Activated B cell treated with CpG ODN at 0.5 μM for 24 hours (primary cell): ENCODE results near the gene CREBL2. TPM values are rescaled to one million over a fixed set of nuclear protein-coding genes. Genes with fewer than 3 reads are reported as not detected.

Source experiments
- ATAC-seq: fragments of 200-7000 bp; cut with Tn5 transposase; one replicate; pipeline ENCODE4 v1.10.0; 2021; ENCODE audit warnings: low read depth, mild to moderate bottlenecking, moderate library complexity
- CTCF ChIA-PET: fragments of 350-600 bp; sonication (Branson Sonifier 250); formaldehyde crosslinking; loops from one replicate; lab custom pipeline; 2021; ENCODE audit warnings: antibody characterized with exemption; lab: Charles Lee
- POLR2A ChIA-PET: fragments of 350-600 bp; sonication (Branson Sonifier 250); formaldehyde crosslinking; loops from one replicate; lab custom pipeline; 2021; ENCODE audit warnings: antibody characterized with exemption; lab: Charles Lee
- DNase-seq: peaks from one replicate; pipeline ENCODE4 v3.0.0; 2022
- H3K27ac Mint-ChIP-seq: one replicate; pipeline ENCODE4 v1.8.0; 2020; ENCODE audit warnings: mixed read lengths
- H3K27me3 Mint-ChIP-seq: one replicate; pipeline ENCODE4 v1.8.0; 2021; ENCODE audit warnings: mixed read lengths
- H3K36me3 Mint-ChIP-seq: one replicate; pipeline ENCODE4 v1.8.0; 2021; ENCODE audit warnings: low read depth, mixed read lengths
- H3K4me1 Mint-ChIP-seq: one replicate; pipeline ENCODE4 v1.8.0; 2021; ENCODE audit warnings: mixed read lengths
- H3K4me3 Mint-ChIP-seq: one replicate; pipeline ENCODE4 v1.8.0; 2020; ENCODE audit warnings: mild to moderate bottlenecking, mixed read lengths
- H3K9me3 Mint-ChIP-seq: one replicate; pipeline ENCODE4 v1.8.0; 2020; ENCODE audit warnings: mixed read lengths
- CTCF ChIP-seq: fragments of 200-600 bp; IDR thresholded peaks from one replicate; pipeline ENCODE4 v1.8.0; 2022; ENCODE audit warnings: antibody characterized with exemption, mild to moderate bottlenecking
- intact Hi-C: fragments of 100-400 bp; cut with micrococcal nuclease; formaldehyde crosslinking; loops from one replicate; pipeline ENCODE4 v1.15.1; 2024
- total RNA-seq: library from RNA; stranded (reverse); gene quantifications from 2 replicates; pipeline ENCODE4 v1.2.3, GENCODE V29; 2022

The CREBL2 gene
- total RNA-seq, 1 donor from 2014 or later: 10.1 TPM

DNA sequence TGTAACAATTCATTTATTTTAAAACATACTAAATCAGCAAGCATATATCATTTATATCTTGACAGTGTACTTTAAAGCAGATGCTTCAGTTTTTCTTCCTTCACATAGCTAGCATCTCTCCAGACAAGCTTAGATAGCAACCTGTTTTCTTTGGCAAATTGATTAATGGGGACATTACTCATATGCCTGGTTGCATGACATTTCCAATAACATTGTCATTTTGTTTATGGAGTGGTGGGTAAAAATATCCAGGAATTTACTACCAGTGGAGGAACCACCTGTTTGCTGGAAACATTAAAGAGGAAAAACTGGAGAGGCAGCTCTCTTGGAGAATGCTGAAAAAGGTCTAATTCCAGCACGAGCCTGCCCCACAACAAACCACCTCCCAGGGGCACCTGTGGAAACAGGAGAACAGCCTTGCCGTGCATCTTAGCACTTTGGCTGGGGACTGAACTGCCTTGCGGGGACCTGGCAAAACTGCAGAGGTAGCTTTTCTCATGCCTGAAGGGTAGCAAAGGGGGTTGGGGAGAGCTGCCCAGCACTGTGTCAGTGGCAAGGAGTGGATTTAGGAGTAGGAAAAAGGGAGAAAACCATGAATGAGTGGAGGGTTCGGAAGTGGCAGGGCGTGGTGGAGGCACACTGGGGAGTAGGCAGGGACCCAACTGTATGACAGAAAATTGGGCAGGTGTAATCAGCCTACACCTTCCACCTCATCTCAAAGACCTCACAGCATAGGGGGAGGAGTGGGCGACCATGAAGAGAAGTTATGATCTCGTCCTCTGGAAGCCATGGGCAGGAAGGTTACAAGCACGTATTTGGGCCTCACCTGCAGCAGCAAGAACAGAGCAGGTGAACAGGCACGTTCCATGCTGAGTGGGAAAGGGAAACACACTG is 11.7 kb upstream of the CREBL2 start:
- no peak overlapping the region for H3K4me3 Mint-ChIP-seq
- H3K9me3 Mint-ChIP-seq: peaks cover 2% of the 10 kb centered on the region
- no peaks in the 10 kb centered on the region for H3K4me1 Mint-ChIP-seq
- ATAC-seq (no peak), DNase-seq (no peak)
- H3K27me3 Mint-ChIP-seq: peaks cover 5% of the 10 kb centered on the region
- no peaks in the 10 kb centered on the region for H3K36me3 Mint-ChIP-seq
- no peak overlapping the region for H3K27ac Mint-ChIP-seq
- ChIA-PET CTCF (no interaction called here), POLR2A (interaction anchor here (0.7 kb wide), 1 partner anchor 11 kb away, joined by 3 read pairs; no protein-coding TSS in a partner anchor)
- no peak for TF ChIP-seq CTCF
- intact Hi-C loops: no loop called here

DNA sequence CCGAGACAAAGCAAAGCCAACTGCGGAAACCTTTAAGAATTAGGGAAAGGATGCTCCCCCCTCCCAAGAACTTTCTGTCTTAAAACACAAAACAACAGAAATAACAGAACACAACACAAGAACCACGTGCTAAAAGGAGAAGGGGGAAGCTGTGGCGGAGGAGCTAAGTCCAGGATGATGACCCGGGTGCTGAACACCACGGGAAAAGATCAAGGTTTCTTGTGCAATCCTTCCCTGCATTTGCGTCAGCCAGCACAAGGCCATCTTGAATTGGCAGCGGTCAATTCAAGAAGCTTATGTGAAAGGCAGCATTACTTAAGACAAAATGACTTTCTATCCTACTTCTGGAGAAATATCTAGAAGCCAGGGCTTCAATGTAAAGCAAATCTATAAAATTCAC is 11.0 kb upstream of the CREBL2 start:
- H3K4me3 Mint-ChIP-seq: no peak overlapping the region
- no peak for ATAC-seq
- peaks cover 5% of the 10 kb centered on the region for H3K27me3 Mint-ChIP-seq
- H3K36me3 Mint-ChIP-seq: no peaks in the 10 kb centered on the region
- H3K9me3 Mint-ChIP-seq: peaks cover 2% of the 10 kb centered on the region
- ChIA-PET POLR2A (no interaction called here), CTCF (no interaction called here)
- no peak for DNase-seq
- TF ChIP-seq CTCF: no peak
- intact Hi-C loops: no loop called here
- H3K27ac Mint-ChIP-seq: no peak overlapping the region
- H3K4me1 Mint-ChIP-seq: no peaks in the 10 kb centered on the region

- ChIA-PET POLR2A (no interaction called here), CTCF (no interaction called here)
- intact Hi-C loops: no loop called here
- TF ChIP-seq CTCF: no peak
- H3K9me3 Mint-ChIP-seq: no peaks in the 10 kb centered on the region
- H3K4me1 Mint-ChIP-seq: peaks cover 3% of the 10 kb centered on the region
- H3K36me3 Mint-ChIP-seq: no peaks in the 10 kb centered on the region
- no peak overlapping the region for H3K27ac Mint-ChIP-seq
- no peak for DNase-seq
- ATAC-seq: no peak
- no peak overlapping the region for H3K4me3 Mint-ChIP-seq
- H3K27me3 Mint-ChIP-seq: peaks cover 2% of the 10 kb centered on the region
Observed at GRCh38 chr12:12604740-12605139, 6.9 kb upstream of the CREBL2 start.

GRCh38 chr12:12606781-12607589 is 4.7 kb upstream of the CREBL2 start:
- intact Hi-C loops: no loop called here
- DNase-seq (no peak), ATAC-seq (no peak)
- no peaks in the 10 kb centered on the region for H3K9me3 Mint-ChIP-seq
- no peaks in the 10 kb centered on the region for H3K27me3 Mint-ChIP-seq
- peaks cover 14% of the 10 kb centered on the region for H3K4me1 Mint-ChIP-seq
- no peak overlapping the region for H3K27ac Mint-ChIP-seq
- ChIA-PET POLR2A (interaction anchor here (0.6 kb wide), 3 partner anchors 12 to 130 kb away, joined by 4 to 8 read pairs (median 5); no protein-coding TSS in a partner anchor), CTCF (interaction anchor here (1.0 kb wide), 1 partner anchor 130 kb away, joined by 4 read pairs; no protein-coding TSS in a partner anchor)
- H3K4me3 Mint-ChIP-seq: no peak overlapping the region
- peaks cover 5% of the 10 kb centered on the region for H3K36me3 Mint-ChIP-seq
- TF ChIP-seq CTCF: no peak

DNA sequence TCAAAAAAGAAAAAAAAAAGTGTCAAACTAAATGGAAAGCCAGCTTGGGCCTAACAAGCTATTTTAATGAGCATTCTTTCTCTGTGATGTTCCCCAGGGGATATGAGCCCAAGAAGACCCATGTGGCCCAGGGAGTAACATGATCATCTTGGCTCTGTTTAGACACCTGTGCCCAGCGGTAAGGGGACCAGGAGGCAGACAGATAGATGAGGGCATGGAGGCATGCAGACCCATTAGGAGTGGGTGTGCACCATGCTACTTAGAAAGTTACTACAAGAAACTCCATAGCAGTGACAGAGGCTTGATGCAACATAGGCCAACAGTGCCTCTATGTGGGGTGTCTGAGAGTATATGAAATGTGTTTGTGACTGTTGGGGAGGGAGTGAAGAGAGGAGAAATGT is 3.1 kb upstream of the CREBL2 start:
- intact Hi-C loops: no loop called here
- POLR2A ChIA-PET: no interaction called here
- CTCF ChIA-PET: no interaction called here
- H3K27ac Mint-ChIP-seq: no peak overlapping the region
- peaks cover 29% of the 10 kb centered on the region for H3K4me1 Mint-ChIP-seq
- peaks cover 8% of the 10 kb centered on the region for H3K36me3 Mint-ChIP-seq
- DNase-seq: no peak
- H3K27me3 Mint-ChIP-seq: no peaks in the 10 kb centered on the region
- no peak for ATAC-seq
- TF ChIP-seq CTCF: no peak
- no peak overlapping the region for H3K4me3 Mint-ChIP-seq
- no peaks in the 10 kb centered on the region for H3K9me3 Mint-ChIP-seq
